GM15510 (cell line): Measurements from ENCODE around the gene ABCA1.

Source experiments
- POLR2A ChIP-seq: IDR thresholded peaks from 3 replicates; pipeline ENCODE4 v1.6.1; 2011; ENCODE audit warnings: borderline replicate concordance; ENCODE audit not compliant: insufficient read length; ENCODE audit errors: extremely low read depth

ABCA1 gene

GRCh38 chr9:104958751-104959150 is 30.8 kb upstream of the ABCA1 start:
- TF ChIP-seq POLR2A = no peak

DNA sequence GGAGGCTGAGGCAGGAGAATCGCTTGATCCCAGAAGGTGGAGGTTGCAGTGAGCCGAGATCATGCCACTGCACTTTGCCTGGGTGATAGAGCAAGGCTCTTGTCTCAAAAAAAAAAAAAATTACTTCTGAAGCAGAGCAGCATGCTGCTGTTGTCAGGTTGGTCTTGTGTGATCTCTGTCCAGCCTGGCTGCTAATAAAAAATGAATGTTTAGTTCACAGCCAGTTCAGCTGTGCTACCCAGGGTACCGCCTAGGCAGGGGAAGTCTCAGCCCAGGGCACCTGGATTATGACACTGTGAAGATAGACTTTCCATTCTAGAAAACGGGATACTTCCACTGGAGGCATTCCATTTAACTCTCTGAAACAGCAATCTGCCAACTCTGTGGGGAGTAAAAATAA is 23.5 kb upstream of the ABCA1 start:
- no peak for TF ChIP-seq POLR2A

DNA sequence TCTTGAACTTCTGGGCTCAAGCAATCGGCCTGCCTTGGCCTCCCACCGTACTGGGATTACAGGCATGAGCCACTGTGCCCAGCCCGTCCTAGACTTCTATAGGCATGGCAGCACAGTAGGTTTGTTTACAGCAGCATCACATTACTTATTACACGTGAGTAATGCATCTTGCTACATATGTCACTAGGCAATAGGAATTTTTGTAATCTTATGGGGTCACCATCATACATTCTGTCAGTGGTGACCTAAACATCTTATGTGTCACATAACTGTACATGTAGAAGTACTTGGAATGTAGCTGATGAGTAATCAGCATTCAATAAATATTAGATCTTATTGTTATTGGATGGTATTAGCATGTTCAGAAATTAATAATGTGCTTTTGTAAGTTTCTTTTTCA is 22.9 kb upstream of the ABCA1 start:
- TF ChIP-seq POLR2A = no peak

GRCh38 chr9:104948277-104948676 is 20.3 kb upstream of the ABCA1 start:
- TF ChIP-seq POLR2A = no peak

- TF ChIP-seq POLR2A = no peak
Measured at GRCh38 chr9:104944871-104945270, 16.9 kb upstream of the ABCA1 start.

- no peak for TF ChIP-seq POLR2A
Measured at GRCh38 chr9:104944356-104944755, 16.4 kb upstream of the ABCA1 start.

DNA sequence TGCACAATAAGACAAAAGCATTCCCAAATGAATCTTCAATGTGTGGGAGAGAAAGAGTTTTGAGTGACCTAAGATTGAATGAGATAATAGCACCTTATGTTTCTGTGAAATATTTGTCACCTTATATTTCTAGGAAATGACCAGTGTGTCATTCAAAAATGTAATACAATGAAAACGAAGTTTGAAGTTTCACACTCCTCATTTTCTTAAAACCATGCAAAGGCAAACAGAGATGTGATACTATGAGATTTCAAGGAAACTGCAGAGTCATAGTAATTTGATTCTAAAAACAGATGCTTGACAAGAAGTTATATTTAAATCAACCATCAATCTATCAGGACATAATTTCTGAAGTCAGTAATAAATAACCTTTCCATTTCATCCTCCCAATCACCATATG is 13.6 kb upstream of the ABCA1 start:
- no peak for TF ChIP-seq POLR2A

- no peak for TF ChIP-seq POLR2A
Measured at GRCh38 chr9:104936291-104936690, 8.3 kb upstream of the ABCA1 start.

DNA sequence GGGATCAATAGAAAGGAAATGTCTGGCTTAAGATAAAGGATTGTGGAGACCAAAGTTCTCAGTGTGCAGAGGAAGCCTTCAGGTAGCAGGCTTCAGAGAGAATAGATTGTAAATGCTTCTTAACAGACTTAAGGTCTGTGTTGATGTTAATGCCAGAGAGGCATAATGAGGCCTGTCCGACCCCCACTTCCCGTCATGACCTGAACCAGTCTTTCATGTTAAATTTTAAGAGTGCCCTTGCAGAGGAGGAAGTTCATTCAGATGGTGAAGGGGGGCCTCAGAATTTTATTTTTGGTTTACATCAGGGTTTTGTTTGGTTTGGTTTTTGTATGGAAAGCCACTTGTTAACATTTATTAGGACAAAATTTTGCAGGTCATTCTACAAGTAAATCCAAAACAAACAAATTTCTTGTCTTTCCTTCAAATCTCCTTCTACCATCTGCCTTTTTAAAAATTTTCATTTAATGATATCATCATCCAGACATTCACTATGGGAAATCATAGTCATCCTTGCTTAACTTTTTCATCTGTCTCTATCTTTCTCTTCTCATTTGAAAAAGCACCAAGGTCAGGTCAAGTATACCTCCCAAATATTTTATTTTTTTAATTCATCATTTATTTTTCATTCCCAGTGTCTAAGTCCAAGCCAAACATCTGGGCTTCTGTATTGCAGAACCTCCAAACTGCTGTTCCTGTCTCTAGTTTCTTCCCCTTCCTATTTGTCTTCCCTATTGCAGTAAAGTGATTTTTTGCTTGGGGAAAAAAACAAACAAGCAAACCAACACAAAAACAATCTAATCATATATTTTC is 6.9 kb upstream of the ABCA1 start:
- no peak for TF ChIP-seq POLR2A

DNA sequence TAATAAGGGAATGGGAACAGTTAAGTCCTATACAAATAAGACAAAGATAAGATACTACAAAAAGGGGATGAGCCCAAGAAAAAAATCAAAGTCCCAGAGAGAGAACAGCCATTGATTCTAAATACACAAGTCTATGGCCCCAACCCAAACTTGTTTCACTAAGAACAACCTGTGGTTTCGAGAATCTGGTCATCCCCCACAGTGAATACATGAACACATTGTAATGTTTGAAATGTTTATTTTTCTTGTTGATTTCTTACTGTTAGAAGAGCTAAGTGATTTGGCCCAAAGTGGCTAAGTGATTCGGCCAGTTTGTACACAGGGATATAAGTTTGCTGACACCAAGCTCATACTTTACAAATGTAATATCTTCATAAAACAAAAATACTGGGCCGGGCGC is 3.3 kb upstream of the ABCA1 start:
- TF ChIP-seq POLR2A = no peak

- no peak for TF ChIP-seq POLR2A
Measured at GRCh38 chr9:104927216-104927911, 591 bp downstream of the ABCA1 start.

- TF ChIP-seq POLR2A = no peak
Measured at GRCh38 chr9:104923740-104924139, 4.2 kb downstream of the ABCA1 start.

DNA sequence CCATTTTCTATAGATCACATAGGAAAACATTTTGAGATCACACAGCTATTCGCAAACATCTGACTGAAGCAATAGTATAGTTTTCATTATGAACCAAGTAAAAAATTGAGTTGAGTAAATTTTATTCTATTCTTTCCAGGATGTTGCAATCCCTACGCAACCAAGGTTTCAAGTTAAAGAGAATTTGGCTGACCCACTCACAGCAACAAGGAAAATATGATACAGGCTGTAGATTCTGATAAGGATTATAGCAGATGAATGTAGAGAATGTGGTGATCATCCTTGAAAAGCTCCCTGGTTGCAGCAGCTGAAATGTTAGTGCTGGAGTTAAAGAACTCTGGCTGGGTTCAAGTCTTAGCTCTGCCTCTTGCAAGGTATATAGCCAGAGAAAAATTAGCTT is 4.7 kb downstream of the ABCA1 start:
- TF ChIP-seq POLR2A = no peak

DNA sequence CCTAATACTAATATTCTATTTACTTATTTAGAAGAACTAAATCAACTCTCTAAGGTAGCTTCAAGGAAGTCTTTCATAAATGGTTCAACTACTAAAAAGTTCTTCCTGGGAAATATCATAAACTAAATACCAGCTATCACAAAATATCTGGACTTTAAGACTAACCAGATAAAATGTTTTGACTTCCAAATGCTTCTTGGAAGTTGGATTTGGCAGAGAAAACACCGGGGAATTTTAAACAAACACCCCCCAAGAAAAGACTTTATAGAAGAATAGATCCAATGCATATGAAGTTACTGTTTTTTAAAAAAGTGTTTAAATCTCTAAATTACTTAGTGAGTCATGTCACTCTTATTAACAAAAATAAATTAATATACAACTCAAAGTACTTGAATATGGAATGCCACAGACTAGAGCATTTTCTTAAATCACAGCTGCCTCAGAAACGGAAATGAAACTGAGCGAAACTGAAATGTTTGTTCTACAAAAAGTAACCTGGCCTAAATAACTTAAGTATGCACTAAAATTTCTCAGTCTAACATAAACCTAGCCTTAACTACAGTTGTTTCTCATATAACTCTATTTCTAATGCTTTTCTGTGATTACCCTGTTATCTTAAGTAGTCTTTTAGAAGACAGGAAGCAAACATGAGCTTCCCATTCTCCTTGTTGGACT is 6.8 kb downstream of the ABCA1 start:
- TF ChIP-seq POLR2A = no peak

DNA sequence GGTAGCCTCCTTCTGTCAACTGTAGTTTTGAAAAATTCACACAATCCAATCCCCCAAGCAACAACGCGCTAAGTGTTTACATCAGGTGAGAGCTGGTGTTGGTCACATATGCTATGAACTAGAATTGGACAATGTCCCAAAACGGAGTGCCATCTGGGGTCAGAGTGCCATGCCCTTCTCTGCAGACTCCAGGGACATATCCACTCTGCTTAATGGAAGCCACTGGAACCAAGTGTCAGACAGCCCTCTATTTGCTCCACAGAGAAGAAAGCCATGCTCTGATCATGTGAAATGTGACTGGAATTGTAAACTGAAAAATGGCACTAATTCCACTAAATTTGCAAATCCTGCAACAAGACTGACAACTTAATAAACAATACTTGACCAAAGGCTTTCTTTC is 12.2 kb downstream of the ABCA1 start:
- no peak for TF ChIP-seq POLR2A
